ENCODE results near the gene SAMD14.

SAMD14 gene

DNA sequence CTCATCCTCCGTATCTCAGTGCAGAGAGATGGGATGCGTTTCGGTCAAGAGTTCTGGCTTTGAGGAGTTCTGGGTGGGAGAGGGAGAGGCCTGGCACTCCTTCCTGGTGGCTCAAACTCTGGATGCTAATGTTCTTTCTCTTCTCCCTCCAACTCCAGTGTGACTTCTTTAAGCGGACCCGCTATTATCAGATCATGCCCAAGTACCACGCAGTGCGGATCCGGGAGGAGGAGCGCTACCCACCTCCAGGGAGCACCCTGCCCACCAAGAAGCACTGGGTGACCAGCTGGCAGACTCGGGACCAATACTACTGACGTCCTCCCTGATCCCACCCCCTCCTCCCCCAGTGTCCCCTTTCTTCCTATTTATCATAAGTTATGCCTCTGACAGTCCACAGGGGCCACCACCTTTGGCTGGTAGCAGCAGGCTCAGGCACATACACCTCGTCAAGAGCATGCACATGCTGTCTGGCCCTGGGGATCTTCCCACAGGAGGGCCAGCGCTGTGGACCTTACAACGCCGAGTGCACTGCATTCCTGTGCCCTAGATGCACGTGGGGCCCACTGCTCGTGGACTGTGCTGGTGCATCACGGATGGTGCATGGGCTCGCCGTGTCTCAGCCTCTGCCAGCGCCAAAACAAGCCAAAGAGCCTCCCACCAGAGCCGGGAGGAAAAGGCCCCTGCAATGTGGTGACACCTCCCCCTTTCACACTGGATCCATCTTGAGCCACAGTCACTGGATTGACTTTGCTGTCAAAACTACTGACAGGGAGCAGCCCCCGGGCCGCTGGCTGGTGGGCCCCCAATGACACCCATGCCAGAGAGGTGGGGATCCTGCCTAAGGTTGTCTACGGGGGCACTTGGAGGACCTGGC is 40.8 kb downstream of the SAMD14 start:
- Histone ChIP-seq H3K4me1 (ENCODE audit: insufficient read depth, low read length) (no peaks in the 10 kb centered on the region), H3K9me3 (ENCODE audit: control insufficient read depth, insufficient read depth, low read length) (no peaks in the 10 kb centered on the region), H3K36me3 (ENCODE audit: insufficient read depth, low read length) (no peaks in the 10 kb centered on the region), H3K9ac (ENCODE audit: low read depth, low read length) (no peak overlapping the region)

DNA sequence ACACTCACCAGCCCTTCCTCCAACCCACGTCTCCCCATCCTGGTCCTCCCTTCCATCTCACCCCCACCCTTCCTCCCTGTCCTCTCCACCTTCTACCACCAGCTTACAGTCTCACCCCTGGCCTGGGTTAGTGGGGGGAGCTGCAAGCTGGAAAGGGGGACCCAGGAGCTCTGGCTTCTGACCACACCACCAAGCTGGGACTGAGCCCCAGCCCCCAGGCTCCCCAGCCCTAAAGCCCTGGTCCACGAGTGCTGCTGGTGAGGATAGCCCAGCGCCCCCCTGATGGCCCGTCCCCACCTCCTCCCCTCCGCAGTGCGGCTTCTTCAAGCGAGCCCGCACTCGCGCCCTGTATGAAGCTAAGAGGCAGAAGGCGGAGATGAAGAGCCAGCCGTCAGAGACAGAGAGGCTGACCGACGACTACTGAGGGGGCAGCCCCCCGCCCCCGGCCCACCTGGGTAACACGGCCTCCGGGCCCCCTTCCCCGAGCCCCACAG is 42.0 kb downstream of the SAMD14 start:
- no peaks in the 10 kb centered on the region for H3K4me1 ChIP-seq (ENCODE audit: insufficient read depth, low read length)
- H3K9ac ChIP-seq (ENCODE audit: low read depth, low read length), result no peak overlapping the region
- H3K9me3 ChIP-seq (ENCODE audit: control insufficient read depth, insufficient read depth, low read length), result no peaks in the 10 kb centered on the region
- H3K36me3 ChIP-seq (ENCODE audit: insufficient read depth, low read length), result no peaks in the 10 kb centered on the region

DNA sequence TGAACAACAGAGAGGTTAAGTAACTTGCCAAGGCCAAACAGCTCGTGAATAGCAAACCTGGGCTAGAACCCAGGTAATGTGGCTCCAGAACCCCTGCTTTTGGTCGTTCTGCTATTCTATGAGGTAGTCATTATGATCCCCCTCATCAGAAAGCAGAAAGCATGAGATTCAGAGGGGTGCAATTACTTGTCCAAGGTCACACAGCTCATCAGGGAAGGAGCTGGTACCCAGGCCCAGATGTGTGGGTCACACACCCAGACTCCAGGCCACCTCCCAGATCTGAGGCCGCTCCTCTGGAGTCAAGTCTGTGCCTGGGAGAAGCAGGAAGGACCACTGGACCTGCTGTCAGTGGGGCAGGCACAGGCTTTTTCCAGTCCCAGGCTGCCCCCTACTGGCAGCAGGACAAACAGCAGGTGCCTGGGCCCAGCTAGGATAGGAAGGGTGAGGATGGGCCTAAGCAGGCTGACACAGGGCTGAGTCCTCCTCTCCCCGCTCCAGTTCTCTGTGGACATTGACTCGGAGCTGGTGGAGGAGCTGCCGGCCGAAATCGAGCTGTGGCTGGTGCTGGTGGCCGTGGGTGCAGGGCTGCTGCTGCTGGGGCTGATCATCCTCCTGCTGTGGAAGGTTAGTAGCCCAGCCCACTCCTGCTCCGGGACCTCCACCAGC is 42.6 kb downstream of the SAMD14 start:
- Histone ChIP-seq H3K4me1 (ENCODE audit: insufficient read depth, low read length) (no peaks in the 10 kb centered on the region), H3K36me3 (ENCODE audit: insufficient read depth, low read length) (no peaks in the 10 kb centered on the region), H3K9ac (ENCODE audit: low read depth, low read length) (no peak overlapping the region), H3K9me3 (ENCODE audit: control insufficient read depth, insufficient read depth, low read length) (no peaks in the 10 kb centered on the region)

DNA sequence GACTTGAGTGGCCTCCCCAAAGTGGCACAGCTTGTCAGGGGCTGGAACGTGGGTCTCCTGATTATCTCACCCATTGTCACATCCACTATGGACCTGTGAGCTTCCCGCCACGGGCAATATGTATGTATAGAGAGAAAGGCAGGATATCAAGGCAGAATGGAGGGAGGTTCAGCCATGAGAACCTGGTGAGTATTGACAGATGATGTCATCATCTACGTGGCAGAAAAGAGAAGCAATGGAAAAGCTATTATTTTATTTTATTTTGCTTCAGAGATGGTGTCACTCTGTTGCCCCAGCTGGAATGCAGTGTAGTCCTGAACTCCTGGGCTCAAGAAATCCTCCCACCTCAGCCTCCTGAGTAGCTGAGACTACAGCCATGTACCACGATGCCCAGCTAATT is 48.2 kb downstream of the SAMD14 start:
- H3K4me1 ChIP-seq (ENCODE audit: insufficient read depth, low read length), result no peaks in the 10 kb centered on the region
- no peaks in the 10 kb centered on the region for H3K9me3 ChIP-seq (ENCODE audit: control insufficient read depth, insufficient read depth, low read length)
- H3K36me3 ChIP-seq (ENCODE audit: insufficient read depth, low read length), result peaks cover 14% of the 10 kb centered on the region; the same call in 1 of the 2 replicates
- no peak overlapping the region for H3K9ac ChIP-seq (ENCODE audit: low read depth, low read length)

DNA sequence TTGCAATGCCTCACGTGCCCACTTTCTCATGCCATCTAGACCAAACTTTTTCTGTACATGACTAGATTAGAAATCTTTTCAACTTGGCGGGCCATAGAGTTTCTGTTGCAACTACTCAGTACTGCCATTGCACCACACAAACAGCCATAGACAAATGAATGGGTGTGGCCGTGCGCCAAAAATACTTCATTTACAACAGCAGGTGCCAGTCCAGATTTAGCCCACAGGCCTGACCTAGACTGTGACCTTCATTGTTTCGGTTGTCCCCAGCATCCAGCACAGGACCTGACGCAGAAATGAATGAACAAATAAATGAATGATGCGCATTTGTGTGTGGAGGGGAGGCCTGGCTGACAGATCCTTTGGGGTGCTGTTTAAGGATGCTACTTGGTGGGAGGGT is 49.1 kb downstream of the SAMD14 start:
- peaks cover 14% of the 10 kb centered on the region; the same call in 1 of the 2 replicates for H3K36me3 ChIP-seq (ENCODE audit: insufficient read depth, low read length)
- H3K4me1 ChIP-seq (ENCODE audit: insufficient read depth, low read length), result no peaks in the 10 kb centered on the region
- no peaks in the 10 kb centered on the region for H3K9me3 ChIP-seq (ENCODE audit: control insufficient read depth, insufficient read depth, low read length)
- H3K9ac ChIP-seq (ENCODE audit: low read depth, low read length), result no peak overlapping the region

DNA sequence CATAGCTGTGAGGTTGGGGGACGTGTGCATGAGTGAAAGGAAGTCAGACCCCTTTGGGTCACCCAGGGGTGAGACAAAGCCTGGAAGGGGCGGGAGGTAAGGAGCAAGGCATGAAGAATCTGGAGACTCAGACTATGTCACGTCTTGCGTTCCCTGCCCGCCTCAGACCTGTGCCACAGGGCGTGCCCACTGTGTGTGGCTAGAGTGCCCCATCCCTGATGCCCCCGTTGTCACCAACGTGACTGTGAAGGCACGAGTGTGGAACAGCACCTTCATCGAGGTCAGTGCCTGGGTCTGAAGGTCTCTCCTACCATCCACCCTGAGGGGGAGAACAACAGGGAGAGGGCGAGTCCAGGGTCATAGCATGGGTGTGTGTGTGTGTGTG is 49.9 kb downstream of the SAMD14 start:
- H3K9me3 ChIP-seq (ENCODE audit: control insufficient read depth, insufficient read depth, low read length), result no peaks in the 10 kb centered on the region
- H3K9ac ChIP-seq (ENCODE audit: low read depth, low read length), result no peak overlapping the region
- peaks cover 14% of the 10 kb centered on the region; the same call in 1 of the 2 replicates for H3K36me3 ChIP-seq (ENCODE audit: insufficient read depth, low read length)
- no peaks in the 10 kb centered on the region for H3K4me1 ChIP-seq (ENCODE audit: insufficient read depth, low read length)

DNA sequence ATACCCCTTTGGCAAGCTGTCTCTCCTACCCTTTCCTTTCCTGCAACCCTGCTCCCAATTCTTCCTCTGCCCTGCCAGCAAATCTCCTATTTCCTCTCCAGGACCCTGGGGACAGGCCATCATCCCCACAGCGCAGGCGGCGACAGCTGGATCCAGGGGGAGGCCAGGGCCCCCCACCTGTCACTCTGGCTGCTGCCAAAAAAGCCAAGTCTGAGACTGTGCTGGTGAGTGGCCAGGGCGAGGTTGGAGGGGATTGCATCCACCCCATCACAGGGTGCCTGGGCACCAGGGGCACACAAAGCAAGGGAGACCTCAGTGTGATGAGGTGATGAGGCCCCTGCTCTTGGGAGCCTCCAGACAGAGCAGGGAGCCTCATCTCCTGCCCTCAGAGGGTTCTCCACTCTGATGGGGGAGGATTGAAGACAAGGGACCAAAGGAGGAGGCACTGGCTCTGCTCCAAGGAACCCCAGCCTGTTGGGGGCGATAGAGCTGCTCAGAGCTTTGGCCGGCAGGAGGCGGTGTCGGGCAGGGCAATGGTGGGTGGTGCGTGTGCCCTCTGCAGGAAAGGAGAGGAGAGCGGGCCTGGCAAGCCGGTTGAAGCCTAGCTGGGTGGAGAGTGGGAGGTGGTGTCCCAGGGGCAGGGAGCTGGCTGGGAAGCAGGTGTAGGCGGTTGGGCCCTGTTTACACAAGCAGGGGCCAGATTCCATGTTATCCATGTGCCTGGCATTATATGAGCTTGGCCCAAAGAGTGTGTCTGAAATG is 50.4 kb downstream of the SAMD14 start:
- no peak overlapping the region for H3K9ac ChIP-seq (ENCODE audit: low read depth, low read length)
- no peaks in the 10 kb centered on the region for H3K4me1 ChIP-seq (ENCODE audit: insufficient read depth, low read length)
- H3K36me3 ChIP-seq (ENCODE audit: insufficient read depth, low read length), result peaks cover 16% of the 10 kb centered on the region; the same call in 1 of the 2 replicates
- H3K9me3 ChIP-seq (ENCODE audit: control insufficient read depth, insufficient read depth, low read length), result no peaks in the 10 kb centered on the region

DNA sequence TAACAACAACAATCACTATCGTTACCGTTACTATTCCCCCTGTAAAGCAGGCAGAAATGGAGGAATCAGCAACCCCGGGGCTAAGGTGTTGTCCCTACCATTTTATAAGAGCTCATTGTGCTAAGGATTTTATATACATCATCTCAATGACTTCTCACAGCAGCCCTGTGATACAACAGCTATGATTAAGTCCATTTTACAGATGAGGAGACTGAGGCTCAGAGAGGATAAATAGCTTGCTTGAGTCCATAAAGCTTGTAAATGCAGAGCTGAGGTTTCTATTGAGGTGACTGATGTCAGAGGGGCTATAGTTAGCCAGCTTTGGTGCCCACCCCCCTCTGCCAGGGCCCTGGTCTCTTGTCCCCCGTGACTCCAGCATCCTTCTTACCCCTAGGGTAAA is 51.5 kb downstream of the SAMD14 start:
- Histone ChIP-seq H3K36me3 (ENCODE audit: insufficient read depth, low read length) (peaks cover 17% of the 10 kb centered on the region; the same call in 1 of the 2 replicates), H3K9ac (ENCODE audit: low read depth, low read length) (no peak overlapping the region), H3K4me1 (ENCODE audit: insufficient read depth, low read length) (no peaks in the 10 kb centered on the region), H3K9me3 (ENCODE audit: control insufficient read depth, insufficient read depth, low read length) (no peaks in the 10 kb centered on the region)

DNA sequence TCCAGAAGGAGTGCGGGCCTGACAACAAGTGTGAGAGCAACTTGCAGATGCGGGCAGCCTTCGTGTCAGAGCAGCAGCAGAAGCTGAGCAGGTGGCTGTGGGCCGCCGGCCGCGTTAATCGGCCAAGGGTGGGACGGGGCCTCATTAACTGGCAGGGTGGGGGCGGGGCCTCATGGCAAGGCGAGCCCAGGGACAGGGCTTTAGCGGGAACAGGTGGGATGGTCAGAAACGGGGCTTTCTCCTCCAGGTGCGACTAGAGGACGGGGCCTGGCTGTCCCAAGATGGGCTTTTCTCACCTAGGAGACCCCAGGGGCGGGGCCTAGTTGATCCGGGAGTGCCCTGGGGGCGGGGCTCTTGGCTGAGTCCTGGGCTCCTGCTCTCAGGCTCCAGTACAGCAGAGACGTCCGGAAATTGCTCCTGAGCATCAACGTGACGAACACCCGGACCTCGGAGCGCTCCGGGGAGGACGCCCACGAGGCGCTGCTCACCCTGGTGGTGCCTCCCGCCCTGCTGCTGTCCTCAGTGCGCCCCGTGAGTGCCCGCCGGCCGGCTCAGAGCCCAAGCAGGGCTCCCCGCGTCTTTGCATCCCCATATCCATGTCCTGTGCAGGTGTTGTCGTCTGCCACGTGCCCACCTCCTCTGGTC is 53.2 kb downstream of the SAMD14 start:
- Histone ChIP-seq H3K9ac (ENCODE audit: low read depth, low read length) (no peak overlapping the region), H3K9me3 (ENCODE audit: control insufficient read depth, insufficient read depth, low read length) (peaks cover under 1% of the 10 kb centered on the region; the same call in 1 of the 2 replicates), H3K36me3 (ENCODE audit: insufficient read depth, low read length) (peaks cover 25% of the 10 kb centered on the region), H3K4me1 (ENCODE audit: insufficient read depth, low read length) (no peaks in the 10 kb centered on the region)

DNA sequence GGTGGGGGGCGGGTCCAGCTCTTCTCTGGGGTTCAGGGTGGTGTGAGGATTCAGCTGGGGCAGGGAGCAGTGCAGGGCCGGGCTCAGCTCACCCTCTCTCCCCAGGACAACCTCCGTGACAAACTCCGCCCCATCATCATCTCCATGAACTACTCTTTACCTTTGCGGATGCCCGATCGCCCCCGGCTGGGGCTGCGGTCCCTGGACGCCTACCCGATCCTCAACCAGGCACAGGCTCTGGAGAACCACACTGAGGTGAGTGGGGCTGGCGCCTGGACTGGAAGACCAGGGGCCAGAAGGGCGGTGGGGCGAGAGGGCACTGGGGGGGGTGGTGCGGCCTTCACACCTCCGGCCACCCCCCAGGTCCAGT is 53.8 kb downstream of the SAMD14 start:
- Histone ChIP-seq H3K36me3 (ENCODE audit: insufficient read depth, low read length) (peaks cover 25% of the 10 kb centered on the region), H3K9me3 (ENCODE audit: control insufficient read depth, insufficient read depth, low read length) (peaks cover 3% of the 10 kb centered on the region; the same call in 1 of the 2 replicates), H3K4me1 (ENCODE audit: insufficient read depth, low read length) (no peaks in the 10 kb centered on the region), H3K9ac (ENCODE audit: low read depth, low read length) (no peak overlapping the region)

DNA sequence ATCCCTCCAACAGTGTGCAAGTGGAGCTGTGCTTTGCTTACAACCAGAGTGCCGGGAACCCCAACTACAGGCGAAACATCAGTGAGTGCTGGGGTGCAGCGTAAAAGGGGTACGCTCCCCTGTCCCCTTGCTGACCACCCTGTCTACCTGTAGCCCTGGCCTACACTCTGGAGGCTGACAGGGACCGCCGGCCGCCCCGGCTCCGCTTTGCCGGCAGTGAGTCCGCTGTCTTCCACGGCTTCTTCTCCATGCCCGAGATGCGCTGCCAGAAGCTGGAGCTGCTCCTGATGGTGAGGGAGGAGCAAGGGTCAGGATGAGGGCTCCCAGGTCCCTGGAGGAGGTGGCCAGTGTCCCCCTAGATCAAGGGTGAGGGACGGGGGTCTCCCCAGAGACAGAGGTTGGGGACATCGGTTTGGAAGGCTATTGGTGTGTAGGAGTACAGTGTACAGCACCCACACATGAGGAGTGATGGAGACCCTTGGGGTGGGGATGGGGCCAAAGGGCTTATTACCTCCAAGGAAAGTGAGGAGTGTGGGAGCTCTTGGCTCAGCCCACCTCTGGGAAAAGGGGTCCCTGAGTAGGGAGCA is 54.4 kb downstream of the SAMD14 start:
- no peak overlapping the region for H3K9ac ChIP-seq (ENCODE audit: low read depth, low read length)
- H3K36me3 ChIP-seq (ENCODE audit: insufficient read depth, low read length), result peaks cover 22% of the 10 kb centered on the region
- H3K9me3 ChIP-seq (ENCODE audit: control insufficient read depth, insufficient read depth, low read length), result peaks cover 3% of the 10 kb centered on the region; the same call in 1 of the 2 replicates
- H3K4me1 ChIP-seq (ENCODE audit: insufficient read depth, low read length), result no peaks in the 10 kb centered on the region

DNA sequence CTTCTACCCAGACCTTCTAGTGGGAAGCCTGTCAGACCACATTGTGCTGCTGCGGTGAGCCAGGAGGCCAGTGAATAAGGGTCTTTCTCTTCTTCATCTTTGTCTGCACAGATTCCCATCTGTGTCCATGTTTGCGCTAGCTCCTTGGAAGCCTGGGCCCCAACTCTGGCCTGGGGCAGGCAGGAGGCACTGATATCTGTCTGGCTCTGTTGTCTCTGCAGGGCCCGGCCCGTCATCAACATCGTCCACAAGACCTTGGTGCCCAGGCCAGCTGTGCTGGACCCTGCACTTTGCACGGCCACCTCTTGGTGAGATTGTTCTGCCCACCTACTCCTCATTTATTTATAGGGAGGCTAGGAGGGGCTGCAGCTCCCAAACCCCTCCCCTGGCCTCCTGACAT is 55.7 kb downstream of the SAMD14 start:
- Histone ChIP-seq H3K4me1 (ENCODE audit: insufficient read depth, low read length) (no peaks in the 10 kb centered on the region), H3K9me3 (ENCODE audit: control insufficient read depth, insufficient read depth, low read length) (peaks cover 3% of the 10 kb centered on the region; the same call in 1 of the 2 replicates), H3K9ac (ENCODE audit: low read depth, low read length) (no peak overlapping the region), H3K36me3 (ENCODE audit: insufficient read depth, low read length) (peaks cover 22% of the 10 kb centered on the region)

DNA sequence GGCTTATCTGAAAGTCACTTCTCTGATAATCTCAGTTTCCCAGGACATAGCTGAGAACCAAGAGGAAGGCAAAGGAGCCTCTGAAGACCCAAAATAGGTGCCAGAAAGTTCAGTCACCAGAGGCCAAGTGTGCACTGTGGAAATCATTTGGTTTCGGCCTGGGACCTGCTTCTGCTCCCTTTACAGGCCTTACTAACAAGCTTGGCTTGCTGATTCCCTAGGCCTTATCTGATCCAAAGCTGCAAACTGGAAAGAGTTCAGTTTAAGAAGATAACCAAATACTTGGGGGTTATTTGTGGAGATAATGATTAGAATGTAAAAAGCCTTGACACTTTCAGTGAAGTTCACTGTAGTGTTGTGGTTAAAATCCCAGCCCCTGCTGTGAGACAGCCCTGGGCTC is 57.0 kb downstream of the SAMD14 start:
- no peaks in the 10 kb centered on the region for H3K4me1 ChIP-seq (ENCODE audit: insufficient read depth, low read length)
- peaks cover 15% of the 10 kb centered on the region for H3K36me3 ChIP-seq (ENCODE audit: insufficient read depth, low read length)
- peaks cover 3% of the 10 kb centered on the region; the same call in 1 of the 2 replicates for H3K9me3 ChIP-seq (ENCODE audit: control insufficient read depth, insufficient read depth, low read length)
- H3K9ac ChIP-seq (ENCODE audit: low read depth, low read length), result no peak overlapping the region
